IPS-18a (cell line): ENCODE results near the gene MMP15.

ENCODE experiments used
- H3K27ac ChIP-seq: one replicate; pipeline ENCODE4 v1.5.1; 2013; ENCODE audit warnings: low read length
- H3K27me3 ChIP-seq: one replicate; pipeline ENCODE4 v1.6.1; 2013; ENCODE audit warnings: mild to moderate bottlenecking, low read length; ENCODE audit not compliant: control insufficient read depth, insufficient read depth
- H3K36me3 ChIP-seq: one replicate; pipeline ENCODE4 v1.6.1; 2013; ENCODE audit warnings: low read depth, low read length; ENCODE audit not compliant: control insufficient read depth
- H3K4me1 ChIP-seq: one replicate; pipeline ENCODE4 v1.6.1; 2013; ENCODE audit warnings: low read depth, low read length; ENCODE audit not compliant: control insufficient read depth
- H3K4me3 ChIP-seq: one replicate; pipeline ENCODE4 v1.5.1; 2013; ENCODE audit warnings: low read length
- H3K9ac ChIP-seq: one replicate; pipeline ENCODE4 v1.6.1; 2013; ENCODE audit warnings: mild to moderate bottlenecking, low read length, moderate library complexity
- H3K9me3 ChIP-seq: one replicate; pipeline ENCODE4 v1.6.1; 2013; ENCODE audit warnings: low read depth, low read length; ENCODE audit not compliant: control insufficient read depth

The MMP15 gene

DNA sequence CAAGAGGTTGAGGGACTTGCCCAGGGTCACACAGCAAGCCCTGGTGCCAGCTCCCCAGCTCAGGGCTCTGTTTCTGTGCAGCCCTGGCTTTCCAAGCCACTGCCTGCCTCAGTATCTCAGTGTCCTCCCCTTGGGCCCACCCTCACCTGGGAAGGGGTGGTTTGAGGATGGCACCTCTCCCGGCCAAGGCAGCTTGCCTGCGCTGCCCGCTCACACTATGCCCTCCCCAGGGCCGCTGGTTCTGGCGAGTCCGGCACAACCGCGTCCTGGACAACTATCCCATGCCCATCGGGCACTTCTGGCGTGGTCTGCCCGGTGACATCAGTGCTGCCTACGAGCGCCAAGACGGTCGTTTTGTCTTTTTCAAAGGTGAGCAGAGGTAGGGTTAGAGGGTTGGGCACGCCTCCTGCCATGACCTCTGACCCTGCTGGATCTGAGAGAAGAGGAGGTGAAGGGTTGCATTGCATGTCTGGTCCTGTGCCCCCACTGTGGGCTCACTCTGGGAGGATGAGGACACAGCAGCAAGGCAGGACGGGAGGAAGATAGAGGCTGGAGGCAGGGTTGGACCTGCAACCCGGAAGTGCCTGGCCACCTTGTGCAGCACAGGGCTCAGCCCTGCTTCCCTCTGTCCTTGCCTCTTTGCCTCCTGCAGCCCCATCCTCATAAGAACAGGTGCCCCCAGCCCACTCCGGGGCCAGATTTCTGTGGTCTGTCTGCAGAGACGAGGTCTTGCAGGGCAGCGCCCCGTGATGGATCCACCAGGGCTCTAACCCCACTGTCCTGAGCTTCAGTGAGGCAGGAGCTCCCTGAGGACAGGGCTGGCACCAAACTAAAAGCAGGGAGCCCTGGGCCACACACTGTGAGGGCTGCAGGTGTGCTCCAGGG is 16.7 kb downstream of the MMP15 start:
- H3K9me3 ChIP-seq = no peaks in the 10 kb centered on the region
- peaks cover 20% of the 10 kb centered on the region for H3K36me3 ChIP-seq
- H3K4me3 ChIP-seq = no peak overlapping the region
- no peak overlapping the region for H3K9ac ChIP-seq
- H3K27me3 ChIP-seq = no peaks in the 10 kb centered on the region
- H3K4me1 ChIP-seq = peaks cover 3% of the 10 kb centered on the region
- H3K27ac ChIP-seq = no peak overlapping the region

- H3K4me1 ChIP-seq = peaks cover 5% of the 10 kb centered on the region
- peaks cover 20% of the 10 kb centered on the region for H3K36me3 ChIP-seq
- no peak overlapping the region for H3K4me3 ChIP-seq
- no peak overlapping the region for H3K9ac ChIP-seq
- no peaks in the 10 kb centered on the region for H3K9me3 ChIP-seq
- no peaks in the 10 kb centered on the region for H3K27me3 ChIP-seq
- H3K27ac ChIP-seq = no peak overlapping the region
Observed at GRCh38 chr16:58042886-58043515, 17.4 kb downstream of the MMP15 start.

- no peak overlapping the region for H3K9ac ChIP-seq
- H3K36me3 ChIP-seq = peaks cover 20% of the 10 kb centered on the region
- H3K27me3 ChIP-seq = no peaks in the 10 kb centered on the region
- H3K4me1 ChIP-seq = peaks cover 5% of the 10 kb centered on the region
- no peak overlapping the region for H3K27ac ChIP-seq
- no peak overlapping the region for H3K4me3 ChIP-seq
- H3K9me3 ChIP-seq = no peaks in the 10 kb centered on the region
Observed at GRCh38 chr16:58043571-58044155, 18.1 kb downstream of the MMP15 start.

DNA sequence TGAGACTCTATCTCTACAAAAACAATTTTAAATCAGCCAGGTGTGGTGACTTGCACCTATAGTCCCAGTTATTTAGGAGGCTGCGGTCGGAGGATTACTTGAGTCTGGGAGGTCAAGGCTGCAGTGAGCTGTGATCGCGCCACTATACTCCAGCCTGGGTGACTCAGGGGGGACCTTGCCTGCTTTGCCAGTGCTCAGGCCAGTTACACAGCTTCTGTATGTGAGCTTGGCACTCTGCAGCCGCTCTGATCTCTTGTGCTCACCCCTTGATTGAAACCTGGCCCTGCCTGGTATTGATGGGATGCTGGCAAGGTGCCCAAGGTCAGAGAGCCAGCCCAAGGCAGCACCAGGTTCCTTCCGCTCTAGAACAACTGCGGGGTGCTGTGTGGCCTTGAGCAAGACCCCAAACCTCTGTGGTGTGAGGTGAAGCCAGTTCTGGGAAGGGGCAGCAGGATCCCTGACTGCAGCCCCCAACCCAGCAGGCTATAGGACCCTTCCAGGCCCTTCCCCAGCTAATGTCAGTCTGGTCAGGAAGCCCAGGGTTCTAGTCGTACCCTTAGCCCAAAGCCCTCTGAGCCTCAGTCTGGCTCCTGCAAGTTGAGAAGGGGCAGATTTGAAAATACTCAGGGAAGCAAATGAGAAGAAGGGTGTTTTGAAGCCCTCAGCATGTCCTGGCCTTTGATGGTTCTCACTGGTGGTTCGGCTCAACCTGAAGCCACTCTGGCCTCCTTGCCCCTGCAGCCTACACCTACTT is 18.9 kb downstream of the MMP15 start:
- Histone ChIP-seq H3K27ac (no peak overlapping the region), H3K4me3 (no peak overlapping the region), H3K9ac (no peak overlapping the region), H3K4me1 (peaks cover 5% of the 10 kb centered on the region), H3K36me3 (peaks cover 20% of the 10 kb centered on the region), H3K9me3 (no peaks in the 10 kb centered on the region), H3K27me3 (no peaks in the 10 kb centered on the region)

DNA sequence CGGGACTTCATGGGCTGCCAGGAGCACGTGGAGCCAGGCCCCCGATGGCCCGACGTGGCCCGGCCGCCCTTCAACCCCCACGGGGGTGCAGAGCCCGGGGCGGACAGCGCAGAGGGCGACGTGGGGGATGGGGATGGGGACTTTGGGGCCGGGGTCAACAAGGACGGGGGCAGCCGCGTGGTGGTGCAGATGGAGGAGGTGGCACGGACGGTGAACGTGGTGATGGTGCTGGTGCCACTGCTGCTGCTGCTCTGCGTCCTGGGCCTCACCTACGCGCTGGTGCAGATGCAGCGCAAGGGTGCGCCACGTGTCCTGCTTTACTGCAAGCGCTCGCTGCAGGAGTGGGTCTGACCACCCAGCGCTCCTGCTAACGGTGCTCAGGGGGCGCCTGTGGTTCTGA is 19.5 kb downstream of the MMP15 start:
- Histone ChIP-seq H3K9me3 (no peaks in the 10 kb centered on the region), H3K27me3 (no peaks in the 10 kb centered on the region), H3K4me1 (peaks cover 5% of the 10 kb centered on the region), H3K9ac (no peak overlapping the region), H3K27ac (no peak overlapping the region), H3K36me3 (peaks cover 19% of the 10 kb centered on the region), H3K4me3 (no peak overlapping the region)

DNA sequence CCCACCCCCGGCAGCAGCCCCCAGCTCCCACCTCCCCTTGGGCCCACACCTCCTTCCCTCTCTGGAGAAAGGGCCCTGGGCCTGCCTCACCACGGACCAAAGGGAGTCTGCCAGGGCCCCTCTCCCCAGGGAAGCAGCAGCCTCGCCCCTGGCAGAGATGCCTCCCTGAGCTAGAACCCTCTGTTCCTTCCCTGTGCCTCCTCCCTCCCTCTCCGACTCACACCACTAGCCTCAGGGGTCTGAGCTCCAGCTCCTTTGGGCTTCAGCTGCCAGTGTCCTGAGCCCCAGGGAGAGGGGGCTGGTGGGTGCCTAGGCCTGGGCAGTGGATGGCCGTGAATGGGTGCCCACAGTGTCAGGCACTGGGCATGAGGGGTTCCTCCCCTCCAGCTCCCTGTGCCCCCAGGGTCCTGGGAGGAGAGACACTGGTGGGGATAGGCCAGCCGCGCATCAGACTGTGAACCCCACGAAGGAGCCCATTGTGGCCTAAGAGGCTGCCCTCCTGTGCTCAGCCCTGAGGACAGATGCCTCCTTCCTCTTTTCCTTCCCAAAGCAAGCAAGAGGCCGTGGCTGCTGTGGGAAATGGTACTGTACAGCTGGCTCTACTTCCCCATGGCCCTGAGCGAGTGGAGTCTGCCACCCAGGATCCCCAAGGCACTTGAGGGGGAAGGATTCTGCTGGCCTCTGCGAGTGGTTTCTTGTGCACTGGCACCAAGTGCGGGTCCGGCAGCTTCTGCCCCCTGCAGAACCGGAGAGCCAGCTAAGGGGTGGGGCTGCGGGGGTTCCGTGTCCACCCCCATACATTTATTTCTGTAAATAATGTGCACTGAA is 20.7 kb downstream of the MMP15 start:
- H3K27ac ChIP-seq = no peak overlapping the region
- H3K9ac ChIP-seq = no peak overlapping the region
- H3K36me3 ChIP-seq = peaks cover 15% of the 10 kb centered on the region
- no peaks in the 10 kb centered on the region for H3K27me3 ChIP-seq
- no peaks in the 10 kb centered on the region for H3K9me3 ChIP-seq
- H3K4me1 ChIP-seq = peaks cover 5% of the 10 kb centered on the region
- no peak overlapping the region for H3K4me3 ChIP-seq

DNA sequence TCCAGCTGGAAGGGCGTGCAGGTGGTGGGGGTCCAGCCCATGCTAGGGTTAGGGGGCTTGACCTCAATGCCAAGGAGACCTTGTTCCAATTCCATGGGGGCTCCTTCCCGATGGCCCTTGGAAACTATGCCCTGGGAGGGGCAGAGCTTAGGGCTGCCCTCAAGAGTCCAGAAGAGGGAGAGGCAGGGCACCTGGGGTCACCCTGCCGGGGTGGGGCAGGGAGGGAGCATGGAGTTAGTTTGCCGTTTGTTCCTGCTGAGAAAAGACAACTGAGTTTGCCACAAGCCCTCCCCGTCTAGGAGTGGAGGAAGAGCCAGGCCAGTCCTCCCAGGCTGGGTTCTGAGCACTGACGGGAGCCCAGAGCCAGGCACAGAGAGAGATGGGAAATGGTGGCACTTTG is 21.4 kb downstream of the MMP15 start:
- Histone ChIP-seq H3K9ac (no peak overlapping the region), H3K27me3 (no peaks in the 10 kb centered on the region), H3K36me3 (peaks cover 15% of the 10 kb centered on the region), H3K9me3 (no peaks in the 10 kb centered on the region), H3K4me3 (no peak overlapping the region), H3K4me1 (peaks cover 5% of the 10 kb centered on the region), H3K27ac (no peak overlapping the region)

- H3K27ac ChIP-seq = no peak overlapping the region
- peaks cover 10% of the 10 kb centered on the region for H3K36me3 ChIP-seq
- H3K4me1 ChIP-seq = peaks cover 5% of the 10 kb centered on the region
- no peak overlapping the region for H3K9ac ChIP-seq
- H3K4me3 ChIP-seq = no peak overlapping the region
- H3K27me3 ChIP-seq = no peaks in the 10 kb centered on the region
- H3K9me3 ChIP-seq = no peaks in the 10 kb centered on the region
Observed at GRCh38 chr16:58047557-58048348, 22.2 kb downstream of the MMP15 start.

DNA sequence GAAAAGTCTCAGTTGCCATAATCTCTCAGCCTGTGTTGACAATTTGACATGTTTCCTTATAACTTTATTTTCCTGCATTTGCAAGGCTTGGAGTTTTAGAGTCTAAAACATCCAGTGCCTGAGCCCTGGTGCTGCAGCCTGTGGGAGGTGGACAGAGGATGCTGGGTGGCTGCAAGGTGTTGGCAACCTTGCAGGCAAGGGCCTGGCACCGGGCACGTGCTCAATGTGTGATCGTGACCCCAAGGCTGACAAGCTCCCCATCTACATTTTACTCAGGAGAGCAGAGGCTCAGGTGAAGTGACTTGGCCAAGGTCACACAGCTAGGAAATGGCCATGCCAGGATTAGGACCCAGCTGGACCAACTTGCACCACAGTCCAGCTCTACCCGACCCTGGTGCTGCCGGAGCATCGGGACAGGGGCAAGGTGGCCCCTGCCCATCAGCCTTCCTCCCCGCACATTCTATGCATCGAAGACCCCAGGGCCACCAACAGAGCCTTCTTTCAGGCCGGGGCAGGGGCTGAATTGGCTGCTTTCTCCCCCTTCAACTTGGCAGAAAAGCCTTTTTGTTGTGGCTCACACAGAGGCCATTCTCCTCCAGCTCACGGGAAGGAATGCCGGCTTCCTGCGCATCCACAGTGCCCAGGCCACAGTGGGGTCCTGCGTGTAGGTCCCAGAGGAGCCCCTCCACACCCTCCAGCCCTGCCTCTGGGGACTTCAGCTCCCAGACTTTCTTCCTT is 23.1 kb downstream of the MMP15 start:
- H3K9ac ChIP-seq = no peak overlapping the region
- peaks cover 2% of the 10 kb centered on the region for H3K36me3 ChIP-seq
- H3K4me1 ChIP-seq = peaks cover 5% of the 10 kb centered on the region
- no peaks in the 10 kb centered on the region for H3K9me3 ChIP-seq
- no peaks in the 10 kb centered on the region for H3K27me3 ChIP-seq
- no peak overlapping the region for H3K27ac ChIP-seq
- H3K4me3 ChIP-seq = no peak overlapping the region
